ENCODE measurements around the gene CAMKMT. TPM values are rescaled to one million over a fixed set of nuclear protein-coding genes. Genes with fewer than 3 reads are reported as not detected.

Gene CAMKMT
- total RNA-seq, 2 donors from 2014 or later, result 6.6 to 7.1 TPM

DNA sequence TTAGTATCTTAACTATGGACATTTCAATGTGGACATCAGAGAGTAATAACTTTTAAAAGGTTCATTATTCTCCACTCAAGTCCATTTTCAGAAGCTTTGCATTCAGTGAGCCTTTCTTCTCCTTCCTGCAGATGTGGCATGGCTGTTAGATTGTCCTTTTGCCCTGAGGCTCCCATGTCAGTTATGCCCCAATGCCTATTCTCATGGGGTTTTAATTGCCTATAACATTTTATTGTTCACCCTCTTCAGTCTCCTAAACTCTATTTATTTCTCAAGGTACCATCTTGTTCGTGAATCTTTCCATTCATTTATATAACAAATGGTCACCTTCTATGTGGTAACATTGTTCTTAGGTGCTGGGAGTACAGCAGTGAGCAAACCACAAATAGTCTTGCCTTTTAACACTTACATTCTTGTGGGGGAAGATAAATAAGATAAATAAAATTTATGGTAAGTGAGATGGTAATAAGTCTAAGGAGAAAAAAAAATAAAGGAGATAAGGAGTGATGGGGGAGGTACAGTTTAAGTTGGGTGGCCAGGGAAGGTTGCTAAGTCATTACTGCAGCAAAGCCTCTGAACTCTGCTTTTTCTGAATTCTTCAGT lies 301.8 kb downstream of the CAMKMT start:
- intact Hi-C loops (cut with DNase I), result no loop called here
- ATAC-seq (no peak), DNase-seq (no peak)

DNA sequence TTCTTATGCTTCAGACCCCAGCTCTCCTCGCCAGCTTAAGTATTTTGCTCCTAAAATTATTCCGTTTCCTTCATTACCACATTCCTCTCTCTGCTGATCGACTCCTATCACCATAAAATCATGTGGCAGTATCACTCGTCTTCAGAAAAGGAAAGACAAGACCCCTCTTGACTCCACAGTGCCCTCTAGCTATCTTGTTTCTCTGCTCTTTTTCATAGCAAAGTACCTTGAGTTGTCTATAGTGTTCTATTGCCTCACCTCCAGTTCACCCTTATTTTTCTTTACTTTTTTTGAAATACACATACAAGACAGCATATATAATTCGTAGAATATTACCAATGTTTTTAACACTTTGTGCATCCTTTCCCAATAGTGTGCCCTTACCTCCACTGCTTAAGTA lies 306.6 kb downstream of the CAMKMT start:
- no peak for ATAC-seq

DNA sequence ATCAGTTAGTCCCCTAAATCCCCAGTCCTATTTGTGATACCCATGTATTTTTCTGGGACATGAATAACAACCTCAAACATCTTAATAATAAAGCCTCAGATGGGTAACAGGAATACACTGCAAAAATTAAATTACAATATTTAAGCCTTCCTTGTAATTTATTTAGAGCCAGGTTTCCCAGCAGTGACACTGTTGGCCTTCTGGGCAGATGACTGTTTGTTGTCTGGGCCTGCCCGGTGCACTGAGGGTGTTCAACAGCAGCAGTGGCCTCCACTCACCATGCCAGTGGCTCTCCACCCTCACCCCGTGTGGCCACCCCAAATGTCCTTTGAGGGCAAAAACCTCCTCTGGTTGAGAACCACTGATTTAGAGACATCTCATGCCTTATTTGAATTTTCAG lies 309.5 kb downstream of the CAMKMT start:
- intact Hi-C loops (cut with DNase I), result no loop called here
- DNase-seq, result no peak
- no peak for ATAC-seq

More for the DNA sequence above, 306.6 kb downstream of the CAMKMT start:
- DNase-seq, result no peak
- intact Hi-C loops (cut with DNase I), result no loop called here

DNA sequence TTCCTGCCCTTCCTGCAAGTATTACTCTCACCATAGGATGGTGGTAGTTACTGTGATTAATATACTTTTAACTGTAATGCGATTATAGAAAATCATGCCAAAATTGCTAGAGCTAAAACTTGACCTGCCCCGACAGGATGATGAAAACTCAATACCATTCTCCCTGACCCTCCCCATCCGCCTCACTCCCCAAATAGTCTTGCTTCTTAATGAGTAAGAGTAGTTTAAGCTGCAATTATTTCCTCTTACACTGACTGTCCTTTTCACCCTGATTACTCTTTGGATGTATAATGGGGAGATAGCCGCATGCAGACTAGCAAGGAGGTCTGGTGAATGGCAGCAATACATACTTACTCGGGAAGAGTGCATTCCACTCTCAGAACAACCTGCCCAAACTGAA lies 310.2 kb downstream of the CAMKMT start:
- DNase-seq (no peak), ATAC-seq (no peak)
- intact Hi-C loops (cut with DNase I), result no loop called here

DNA sequence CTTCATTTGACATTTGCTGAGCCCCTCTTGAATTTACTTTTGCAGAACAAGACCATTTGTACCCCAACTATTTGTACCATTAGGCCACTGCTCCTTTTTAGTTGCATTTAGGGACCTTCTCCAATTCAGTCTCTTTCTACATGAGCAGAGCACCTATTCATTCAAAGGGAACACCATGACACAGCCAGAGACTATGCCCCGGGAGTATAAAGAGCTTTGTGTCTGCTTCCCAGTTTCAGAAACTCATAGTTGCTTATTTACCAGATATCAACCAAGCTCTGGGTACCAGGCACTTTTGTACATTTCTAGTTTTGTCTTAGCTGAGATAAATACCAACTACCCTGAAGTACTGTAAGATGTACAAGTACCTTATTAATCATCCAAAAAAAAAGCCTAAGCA lies 310.7 kb downstream of the CAMKMT start:
- intact Hi-C loops (cut with DNase I), result no loop called here
- no peak for ATAC-seq

DNA sequence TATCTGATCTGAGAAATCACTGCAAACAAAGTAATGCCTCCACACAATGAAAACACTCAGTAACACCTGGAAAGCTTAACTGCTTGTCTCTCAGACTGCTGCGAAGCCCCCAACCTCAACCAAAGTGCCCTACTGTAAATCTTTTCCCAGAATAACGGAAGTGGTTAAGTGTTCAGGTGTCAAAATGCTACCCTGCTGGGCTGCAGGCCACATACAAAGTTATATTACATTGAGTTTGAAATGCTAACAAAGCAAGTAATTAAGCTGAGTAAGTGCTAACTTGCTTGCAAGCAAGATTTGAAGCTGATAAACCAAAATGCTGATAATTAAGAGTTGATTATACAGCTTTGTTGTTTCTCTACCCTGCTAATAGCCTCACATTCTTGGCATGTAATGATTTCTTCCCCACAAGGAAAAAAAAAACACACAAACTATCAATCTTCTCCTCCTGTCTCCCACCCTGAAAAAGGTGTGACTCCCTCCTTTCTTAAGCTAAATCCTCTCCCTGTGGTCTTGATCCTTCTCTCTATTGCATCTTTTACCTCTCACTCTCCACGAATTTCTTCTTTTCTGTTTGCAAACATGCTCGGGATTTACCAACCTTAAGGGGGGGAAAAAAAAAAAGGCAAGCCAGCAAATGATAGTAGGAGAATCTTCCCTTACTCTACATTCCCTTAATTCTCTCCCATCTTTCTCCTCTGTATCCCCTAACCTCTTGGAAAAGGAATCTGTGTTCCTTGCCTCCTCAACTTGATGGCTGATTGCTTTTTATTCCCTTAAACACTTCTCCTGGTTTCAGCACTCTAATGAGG lies 312.9 kb downstream of the CAMKMT start:
- DNase-seq (no peak), ATAC-seq (no peak)
- intact Hi-C loops (cut with DNase I), result no loop called here

More for the DNA sequence above, 310.7 kb downstream of the CAMKMT start:
- DNase-seq, result no peak

DNA sequence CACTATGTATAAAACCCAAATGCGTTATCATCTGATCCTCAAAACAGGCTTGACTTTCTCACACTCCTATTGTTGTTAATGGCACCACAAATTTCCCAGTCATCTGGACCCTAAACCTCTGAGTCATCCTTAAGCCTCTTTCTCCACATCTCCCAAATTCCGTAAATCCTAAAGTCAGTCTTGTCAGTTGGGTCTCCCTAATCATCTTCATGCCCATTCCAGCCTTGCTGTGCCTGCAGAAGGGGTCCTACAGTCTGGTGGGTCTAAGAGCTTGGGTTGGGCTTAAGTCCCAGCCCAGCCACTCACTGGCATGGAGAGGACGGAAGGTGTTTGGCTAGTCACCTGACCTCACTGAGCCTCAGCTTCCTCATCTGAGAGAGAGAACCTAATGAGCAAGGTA lies 314.6 kb downstream of the CAMKMT start:
- ATAC-seq, result no peak
- intact Hi-C loops (cut with DNase I), result no loop called here

DNA sequence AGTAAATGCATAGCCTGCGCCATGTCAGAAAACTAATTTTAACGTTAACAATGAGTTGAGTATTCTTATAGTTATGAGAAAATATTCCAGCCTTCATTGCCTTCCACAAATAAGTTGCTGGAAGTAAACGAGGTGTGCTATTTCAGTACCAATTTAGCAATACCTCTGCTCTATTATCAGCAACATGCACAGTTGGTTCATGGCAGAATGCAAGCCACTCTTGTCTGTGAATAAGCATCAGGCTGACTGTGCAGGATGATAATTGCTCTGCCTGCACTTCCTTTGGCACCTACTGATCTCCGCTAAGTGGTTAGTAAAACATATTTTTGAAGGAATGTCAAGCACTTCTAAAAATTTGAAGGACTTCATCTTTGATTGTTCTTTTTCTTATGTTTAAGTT lies 317.8 kb downstream of the CAMKMT start:
- intact Hi-C loops (cut with DNase I), result no loop called here
- ATAC-seq (no peak), DNase-seq (no peak)

More for the DNA sequence above, 314.6 kb downstream of the CAMKMT start:
- no peak for DNase-seq

DNA sequence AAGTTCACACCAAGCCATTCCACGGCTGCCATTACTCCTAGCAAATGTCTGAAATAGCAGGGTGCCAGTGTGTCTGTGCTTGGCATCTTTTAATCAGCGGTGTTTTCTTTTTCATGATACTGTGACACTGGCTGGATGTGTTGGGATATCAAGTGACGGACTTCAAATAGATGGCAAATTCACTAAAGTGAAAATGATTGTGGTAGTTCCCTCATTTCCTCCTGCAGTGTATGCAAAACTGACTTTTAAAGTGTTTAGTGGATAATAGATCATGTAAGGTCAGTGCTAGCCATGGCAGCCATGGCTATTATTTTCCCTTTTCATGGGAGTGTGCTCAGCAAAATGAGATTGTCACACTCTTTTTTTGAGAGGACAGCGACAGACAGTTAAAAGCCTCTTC lies 318.2 kb downstream of the CAMKMT start:
- intact Hi-C loops (cut with DNase I), result no loop called here
- DNase-seq (no peak), ATAC-seq (no peak)

DNA sequence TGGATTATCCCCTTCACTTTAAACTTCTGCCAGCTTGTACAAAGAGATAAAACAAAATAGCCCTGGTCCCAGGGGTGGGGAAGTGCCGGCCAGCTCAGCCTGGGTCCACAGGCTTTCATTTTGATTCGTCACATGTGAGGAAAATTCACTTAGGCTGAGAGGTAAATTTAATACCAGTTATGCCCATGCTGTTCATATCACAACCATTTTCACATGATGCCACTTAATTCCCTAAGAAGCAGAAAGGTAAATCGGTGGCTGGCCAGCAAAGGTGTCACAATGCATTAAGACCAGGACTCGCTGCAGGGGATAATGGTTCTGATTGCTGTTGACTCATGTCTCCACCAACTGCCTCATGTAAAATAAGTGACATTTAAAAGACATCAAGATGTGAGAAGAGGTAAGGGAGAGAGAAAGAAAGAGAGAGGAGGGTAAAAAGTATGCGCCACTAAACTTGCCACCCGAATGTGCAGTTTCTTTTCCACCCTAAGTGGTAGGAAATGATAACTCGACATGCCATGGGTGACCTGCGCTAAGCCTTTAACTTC lies 318.8 kb downstream of the CAMKMT start:
- no peak for ATAC-seq
- intact Hi-C loops (cut with DNase I), result no loop called here
- no peak for DNase-seq

DNA sequence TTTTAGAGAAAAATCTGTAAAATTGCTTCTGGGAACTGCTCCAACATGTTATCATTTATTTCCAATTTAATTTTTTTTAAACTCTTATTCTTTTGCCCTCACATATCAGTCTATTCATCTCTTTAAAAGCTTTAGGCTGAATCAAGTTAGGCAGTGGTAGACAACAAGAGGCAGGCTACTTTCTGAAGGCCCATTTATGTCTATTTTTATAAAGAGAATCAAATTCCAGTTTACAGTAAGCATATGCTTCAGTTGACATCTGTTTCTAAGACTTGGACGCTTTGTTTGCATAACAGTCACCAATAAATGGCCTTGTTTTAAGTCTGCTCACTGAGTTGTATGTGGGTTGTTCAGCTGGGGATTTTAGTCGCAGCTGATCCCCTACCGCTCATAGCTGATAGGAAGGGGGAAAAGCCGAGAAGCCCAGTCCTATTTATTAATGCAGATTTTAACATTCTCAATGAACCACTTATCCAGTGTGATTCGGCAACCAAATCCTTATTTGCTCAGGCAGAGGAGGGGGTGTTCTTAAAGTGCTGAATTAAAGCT lies 319.3 kb downstream of the CAMKMT start:
- DNase-seq (no peak), ATAC-seq (no peak)
- intact Hi-C loops (cut with DNase I), result no loop called here

DNA sequence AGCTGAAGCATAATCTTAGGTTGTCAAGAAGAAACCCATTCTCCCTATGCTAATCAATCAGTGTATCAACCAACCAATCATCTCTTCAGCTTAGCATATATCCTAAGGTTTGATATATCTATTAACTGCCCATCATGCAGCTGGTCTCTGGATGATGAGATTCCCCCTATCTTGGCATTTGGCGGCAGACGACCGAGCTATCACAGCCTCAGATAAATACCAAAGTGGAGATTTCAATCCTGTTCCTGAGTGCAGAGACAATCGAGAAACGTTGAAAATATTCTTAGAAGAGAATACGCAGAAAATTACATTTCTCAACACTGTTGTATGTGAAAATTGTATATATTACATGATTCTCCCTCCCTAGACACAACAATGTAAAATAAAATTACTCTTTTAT lies 320.7 kb downstream of the CAMKMT start:
- intact Hi-C loops (cut with DNase I), result no loop called here
- DNase-seq (no peak), ATAC-seq (no peak)

DNA sequence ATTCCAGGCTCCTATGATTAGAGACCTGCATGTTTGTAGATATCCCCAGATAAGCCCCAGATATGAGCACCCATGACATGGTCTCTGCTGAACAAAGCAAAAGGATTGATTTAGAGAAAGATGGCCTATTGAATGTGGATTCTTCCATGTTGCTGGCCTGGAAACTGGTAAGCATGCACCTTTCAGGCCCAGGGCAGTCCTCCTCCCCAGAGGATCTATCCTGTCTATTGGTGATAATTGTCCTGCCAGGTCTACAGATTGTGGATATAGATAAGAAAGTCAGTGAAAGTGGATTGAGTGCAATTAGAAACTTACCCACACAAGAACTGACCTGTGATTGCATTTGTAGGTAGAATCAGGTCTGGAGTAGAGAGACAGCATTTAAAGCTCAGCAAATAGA lies 322.8 kb downstream of the CAMKMT start:
- intact Hi-C loops (cut with DNase I), result no loop called here
- no peak for DNase-seq
- ATAC-seq, result no peak

DNA sequence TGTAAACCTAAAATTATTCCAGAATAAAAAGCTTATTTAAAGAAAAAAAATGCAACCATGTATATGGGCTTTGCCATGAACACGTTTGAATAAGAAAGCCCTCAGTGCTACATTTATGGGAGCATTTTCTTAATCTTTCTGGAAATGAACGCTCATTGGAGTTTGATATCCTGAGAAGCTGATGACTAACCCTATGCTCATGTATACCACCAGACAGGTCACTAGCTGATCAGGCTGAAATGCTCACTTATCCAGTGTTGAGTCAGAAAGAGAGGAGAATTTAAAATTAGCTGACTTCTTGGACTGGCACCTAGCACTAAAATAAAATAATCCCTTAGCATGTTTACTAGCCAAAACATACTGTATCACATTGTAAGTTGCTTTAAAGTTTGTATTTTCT lies 324.8 kb downstream of the CAMKMT start:
- peak in 1 of 2 donors; percentile 26 for ATAC-seq
- DNase-seq, result no peak
- intact Hi-C loops (cut with DNase I), result no loop called here

DNA sequence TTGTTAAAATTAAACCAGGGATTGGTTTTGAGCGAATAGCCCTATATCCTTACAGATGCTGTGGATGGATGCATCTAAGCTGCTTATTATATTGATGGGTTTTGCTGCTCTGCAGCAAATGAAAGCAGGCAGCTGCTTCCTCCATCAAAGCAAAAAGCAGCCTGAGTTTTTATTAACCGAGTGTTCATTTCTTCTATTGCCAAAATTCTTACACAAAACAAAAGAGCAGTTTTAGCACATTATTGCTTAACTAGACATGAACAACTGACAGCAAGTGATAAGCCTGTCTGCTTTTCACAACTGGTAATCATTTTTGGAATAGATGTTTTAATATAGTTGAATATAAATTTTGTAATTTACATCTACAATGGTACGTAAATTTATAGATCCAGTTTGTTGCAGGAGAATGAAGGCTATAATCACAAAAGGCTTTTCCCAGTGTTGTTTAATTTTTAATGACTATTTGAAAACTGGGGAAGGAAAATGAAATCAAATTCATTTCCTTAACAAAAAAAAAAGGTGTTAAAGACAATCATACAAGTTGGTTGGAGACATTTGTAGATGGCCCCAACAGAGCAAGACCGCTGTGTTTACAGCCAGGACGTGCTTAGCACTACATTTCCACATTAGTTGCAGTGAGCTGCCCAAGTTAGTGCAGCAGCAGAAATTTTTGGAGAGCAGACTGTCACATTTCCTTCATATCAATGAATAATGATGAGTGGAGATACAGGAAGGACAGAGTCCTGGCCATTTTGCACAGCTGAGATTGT lies 326.1 kb downstream of the CAMKMT start:
- DNase-seq, result no peak
- no peak for ATAC-seq
- intact Hi-C loops (cut with DNase I), result no loop called here

DNA sequence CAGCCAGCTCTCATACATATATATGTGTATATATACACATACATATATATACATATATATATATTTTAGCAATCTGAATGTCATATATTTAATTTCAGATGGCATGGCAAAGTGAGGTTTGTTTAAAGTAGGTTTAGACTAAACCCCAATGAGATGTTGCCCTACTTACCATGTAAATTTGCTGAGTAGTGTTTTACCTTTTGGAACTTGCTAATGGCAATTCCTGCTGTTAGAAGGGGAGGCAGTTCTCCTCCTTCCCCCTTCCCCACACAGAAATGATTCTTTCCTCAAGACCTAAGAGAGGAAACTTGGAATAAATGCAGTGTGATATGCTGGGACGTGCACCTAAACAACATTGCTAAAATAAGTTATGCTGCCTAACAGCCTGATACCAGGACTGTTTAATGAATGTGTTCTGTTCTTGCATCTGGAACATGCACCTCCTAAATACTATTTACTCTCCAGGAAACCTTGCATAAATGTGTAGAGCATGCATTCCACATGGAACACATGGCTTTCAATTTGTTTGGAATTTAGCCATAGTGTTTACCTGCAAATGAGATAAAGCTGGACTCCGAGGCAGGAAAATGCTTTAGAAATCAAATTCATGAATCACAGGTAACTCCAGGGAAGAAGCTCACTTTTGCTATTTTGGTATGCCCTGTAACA lies 326.8 kb downstream of the CAMKMT start:
- ATAC-seq (no peak), DNase-seq (no peak)
- intact Hi-C loops (cut with DNase I), result no loop called here

DNA sequence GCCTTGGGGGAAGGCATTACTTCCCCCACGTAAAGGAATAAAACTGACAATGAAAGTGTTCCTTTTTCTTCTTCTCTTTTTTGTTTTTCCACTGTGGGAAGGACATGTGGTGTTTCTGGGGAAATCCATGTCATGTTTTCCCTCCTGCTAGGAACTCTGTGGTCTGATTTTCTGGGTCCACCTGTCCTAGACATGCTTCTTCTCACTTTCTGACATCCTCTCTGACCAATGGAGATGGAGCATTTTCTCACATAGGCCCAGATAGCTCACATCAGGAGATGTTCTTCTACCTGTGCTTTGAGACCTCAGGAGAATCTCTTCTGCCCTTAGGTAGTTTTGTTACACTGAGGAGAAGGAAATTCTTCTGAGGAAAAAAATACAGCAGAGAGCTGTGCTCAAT lies 327.8 kb downstream of the CAMKMT start:
- intact Hi-C loops (cut with DNase I), result no loop called here
- no peak for DNase-seq
- no peak for ATAC-seq

DNA sequence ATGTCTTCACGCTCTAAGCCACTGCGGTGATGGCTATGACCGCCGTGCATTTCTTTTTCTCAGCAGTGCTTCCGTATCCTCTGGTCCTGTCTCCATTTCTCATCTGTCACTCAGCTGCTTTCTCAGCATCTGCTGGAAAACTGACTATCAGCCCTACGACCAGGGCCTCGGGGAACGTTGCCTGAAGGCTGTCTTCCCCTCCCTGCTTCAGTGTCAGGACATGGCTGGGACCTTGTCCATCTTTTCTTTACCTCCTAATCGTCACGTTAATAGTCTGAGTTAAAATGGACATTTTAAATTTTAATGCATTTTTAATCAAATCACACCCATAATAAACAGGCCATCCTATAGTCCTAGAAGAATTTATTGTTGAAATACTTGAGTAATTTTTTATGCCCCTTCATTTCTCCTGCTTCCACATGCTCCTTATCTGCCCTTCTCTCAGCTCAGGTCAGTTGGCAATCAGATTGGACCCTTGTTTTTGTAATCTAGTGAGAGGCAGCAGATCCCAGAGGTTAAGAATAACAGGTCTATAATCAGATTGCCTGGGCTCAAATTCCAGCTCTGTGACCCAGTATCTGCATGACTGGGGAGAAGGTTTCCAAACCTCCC lies 329.5 kb downstream of the CAMKMT start:
- no peak for DNase-seq
- ATAC-seq, result no peak
- intact Hi-C loops (cut with DNase I), result no loop called here

DNA sequence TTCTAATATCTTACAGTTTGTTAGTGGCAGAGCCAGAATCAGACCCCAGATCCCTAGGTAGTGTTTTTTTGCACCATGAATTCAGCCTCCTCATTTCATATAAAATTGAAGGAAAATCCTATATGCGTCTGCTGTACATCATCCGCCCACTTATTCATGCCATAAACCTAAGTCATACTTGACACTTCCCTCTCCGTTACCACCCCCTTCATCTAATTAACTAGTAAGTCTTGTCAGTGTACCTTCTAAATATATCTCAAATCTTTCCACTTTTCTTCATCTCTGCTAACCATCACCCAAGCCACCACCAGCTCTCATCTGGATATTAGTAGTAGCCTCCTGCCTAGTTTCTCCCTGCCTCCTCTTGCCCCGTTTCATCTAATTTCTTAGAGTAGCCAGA lies 331.1 kb downstream of the CAMKMT start:
- ATAC-seq (no peak), DNase-seq (no peak)
- intact Hi-C loops (cut with DNase I), result no loop called here

Measured in left cardiac atrium (tissue), 4 donors.